Inflammatory macrophage treated with lipopolysaccharide for 4 hours (primary cell): Measurements from ENCODE around the gene SIGLEC7.
A peak's percentile ranks its signal among the peaks of the same experiment; 100 is the strongest.
"Not testable (repeated sequence)": the region's sequence is repeated elsewhere in the genome, so short reads cannot be mapped to it uniquely, and the experiment has no call there.

ENCODE experiments used
- DNase-seq: peaks from one replicate; pipeline ENCODE4 v3.0.0-alpha.2; 2020

SIGLEC7 gene

DNA sequence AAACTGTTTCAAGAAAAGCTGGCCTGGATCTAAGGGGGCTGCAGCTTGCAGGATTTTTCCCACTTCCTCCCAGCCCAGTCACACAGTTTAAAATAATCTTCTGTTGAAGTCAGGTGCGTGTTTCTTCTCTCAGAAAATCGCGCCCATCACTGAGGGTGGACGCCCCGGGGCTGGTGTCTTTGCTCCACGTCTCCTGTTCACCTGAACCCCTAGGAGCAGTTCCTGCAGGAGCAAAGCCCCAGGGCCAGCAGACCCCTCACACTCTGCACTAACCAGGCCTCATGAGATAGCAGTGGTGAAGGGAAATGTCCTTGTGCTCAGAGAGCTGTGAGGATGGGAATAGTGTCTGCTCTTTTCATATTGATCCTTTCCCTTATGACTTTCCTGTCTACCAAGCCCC is 920 bp upstream of the SIGLEC7 start:
- DNase-seq: no peak

DNA sequence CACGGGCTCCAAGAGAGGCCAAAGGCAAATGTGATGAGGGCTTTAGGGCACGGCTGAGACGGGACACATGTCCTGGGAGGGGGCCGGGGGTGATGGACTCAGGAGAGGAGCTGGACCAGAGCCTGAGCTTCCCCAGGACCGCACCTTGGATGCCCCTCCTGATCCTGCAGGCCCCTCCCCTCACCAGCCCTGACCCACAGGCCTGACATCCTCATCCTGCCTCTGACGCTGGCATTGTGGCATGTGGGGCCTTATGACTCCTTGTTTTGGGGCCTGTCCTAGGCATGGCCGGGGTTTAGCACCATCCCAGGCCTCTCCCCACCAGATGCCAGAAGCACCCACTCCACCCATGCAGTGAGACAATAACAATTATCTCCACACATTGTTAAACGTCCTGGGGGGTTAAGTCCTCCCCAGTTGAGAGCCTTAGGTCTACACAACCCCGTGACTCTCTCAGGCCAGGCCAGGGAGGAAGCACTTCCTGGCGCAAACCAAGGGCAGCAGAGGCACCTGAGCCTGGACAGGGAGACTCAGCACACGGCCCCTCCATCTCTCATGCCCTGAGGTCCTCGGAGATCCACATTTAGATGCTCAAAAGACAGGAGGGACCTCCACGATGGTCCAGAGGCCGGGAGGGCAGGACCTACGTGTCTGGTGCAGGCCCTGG is 841 bp downstream of the SIGLEC7 start:
- DNase-seq: not testable (repeated sequence)

DNA sequence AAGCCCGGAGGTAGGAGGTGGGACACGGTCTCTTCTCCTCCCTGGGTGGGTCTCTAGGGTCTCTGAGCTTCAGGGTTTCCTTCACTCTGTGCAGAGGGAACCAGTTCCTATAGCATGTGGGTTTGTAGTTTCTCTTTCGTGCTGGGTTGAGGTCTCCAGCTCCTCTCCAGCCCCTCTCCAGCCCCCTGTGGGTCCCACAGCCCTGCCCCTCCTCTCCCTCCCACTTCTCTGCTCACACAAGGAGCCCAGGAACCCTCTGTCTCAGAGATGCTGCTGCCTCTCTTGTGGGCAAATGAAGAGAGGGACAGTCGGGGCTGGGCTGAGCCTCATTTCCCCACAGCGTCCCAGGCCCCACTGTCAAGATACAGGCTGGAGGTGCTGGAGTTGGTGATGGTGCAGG is 1.4 kb downstream of the SIGLEC7 start:
- DNase-seq: no peak

DNA sequence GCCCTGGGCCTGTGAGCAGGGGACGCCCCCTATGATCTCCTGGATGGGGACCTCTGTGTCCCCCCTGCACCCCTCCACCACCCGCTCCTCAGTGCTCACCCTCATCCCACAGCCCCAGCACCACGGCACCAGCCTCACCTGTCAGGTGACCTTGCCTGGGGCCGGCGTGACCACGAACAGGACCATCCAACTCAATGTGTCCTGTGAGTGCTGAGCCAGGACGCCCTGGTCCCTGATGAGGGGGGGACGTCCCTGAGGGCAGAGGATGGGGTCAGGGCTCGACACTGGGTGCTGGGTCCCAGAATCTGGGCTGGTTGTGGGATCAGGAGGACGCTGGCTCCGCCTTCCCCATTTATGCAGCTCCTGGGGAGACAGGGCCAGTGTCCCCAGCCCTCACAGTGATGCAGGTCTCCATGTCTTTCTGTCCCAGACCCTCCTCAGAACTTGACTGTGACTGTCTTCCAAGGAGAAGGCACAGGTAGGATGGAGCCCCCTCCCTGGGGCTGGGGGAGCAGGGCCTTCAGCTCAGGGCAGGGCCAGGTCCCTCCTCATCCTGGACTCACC is 2.5 kb downstream of the SIGLEC7 start:
- DNase-seq: no peak

DNA sequence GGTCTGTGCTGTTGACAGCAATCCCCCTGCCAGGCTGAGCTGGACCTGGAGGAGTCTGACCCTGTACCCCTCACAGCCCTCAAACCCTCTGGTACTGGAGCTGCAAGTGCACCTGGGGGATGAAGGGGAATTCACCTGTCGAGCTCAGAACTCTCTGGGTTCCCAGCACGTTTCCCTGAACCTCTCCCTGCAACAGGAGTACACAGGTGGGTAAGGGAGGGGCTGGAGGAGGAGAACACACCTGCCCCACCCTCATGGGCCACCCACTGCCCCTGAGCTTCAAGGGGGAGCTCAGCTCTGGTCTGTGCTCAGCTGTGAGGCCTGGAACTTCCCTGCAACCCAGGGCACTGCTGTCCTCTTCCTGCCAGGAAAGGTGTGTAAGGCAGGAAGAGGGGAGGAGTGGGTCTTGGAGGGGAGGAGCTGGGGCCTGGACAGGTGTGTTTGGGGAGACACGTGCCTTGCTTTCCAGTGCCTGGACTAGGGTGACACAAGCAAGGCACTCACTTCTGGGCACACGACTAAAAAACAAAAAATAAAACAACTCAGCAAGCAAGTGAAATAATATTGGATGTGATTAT is 3.9 kb downstream of the SIGLEC7 start:
- DNase-seq: no peak

DNA sequence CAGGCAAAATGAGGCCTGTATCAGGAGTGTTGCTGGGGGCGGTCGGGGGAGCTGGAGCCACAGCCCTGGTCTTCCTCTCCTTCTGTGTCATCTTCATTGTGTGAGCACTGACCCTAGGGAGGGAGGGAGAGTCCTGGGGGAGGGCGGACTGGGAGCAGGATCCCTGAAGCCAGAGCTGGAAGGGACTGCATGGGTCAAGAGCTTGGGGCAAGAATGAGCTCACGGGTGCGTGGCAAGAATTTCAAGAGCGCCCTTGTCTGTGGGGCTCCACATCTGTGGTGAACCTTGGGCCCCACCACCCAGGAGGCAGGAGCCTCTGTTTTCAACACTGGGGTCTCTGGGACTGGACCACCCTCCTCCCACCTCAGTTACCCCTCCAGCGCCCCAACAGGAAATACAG is 4.7 kb downstream of the SIGLEC7 start:
- no peak for DNase-seq

DNA sequence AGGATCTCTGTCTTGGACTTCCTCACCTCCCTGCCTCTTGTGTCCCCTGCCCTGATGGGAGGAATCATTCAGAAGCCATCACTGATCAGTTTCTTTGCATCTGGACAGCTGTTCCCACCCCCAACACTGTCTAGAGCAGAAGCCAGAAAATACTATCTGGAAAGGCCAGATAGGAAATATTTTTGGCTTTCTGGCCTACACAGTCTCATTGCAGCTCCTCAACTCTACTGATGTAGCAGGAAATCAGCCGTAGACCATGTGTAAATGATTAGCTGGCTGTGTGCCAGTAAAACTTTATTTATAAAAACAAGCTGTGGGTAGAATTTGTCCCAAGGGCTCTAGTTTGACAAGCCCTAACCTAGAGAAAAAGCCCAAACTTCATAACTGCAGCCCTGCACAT is 5.6 kb downstream of the SIGLEC7 start:
- no peak for DNase-seq

DNA sequence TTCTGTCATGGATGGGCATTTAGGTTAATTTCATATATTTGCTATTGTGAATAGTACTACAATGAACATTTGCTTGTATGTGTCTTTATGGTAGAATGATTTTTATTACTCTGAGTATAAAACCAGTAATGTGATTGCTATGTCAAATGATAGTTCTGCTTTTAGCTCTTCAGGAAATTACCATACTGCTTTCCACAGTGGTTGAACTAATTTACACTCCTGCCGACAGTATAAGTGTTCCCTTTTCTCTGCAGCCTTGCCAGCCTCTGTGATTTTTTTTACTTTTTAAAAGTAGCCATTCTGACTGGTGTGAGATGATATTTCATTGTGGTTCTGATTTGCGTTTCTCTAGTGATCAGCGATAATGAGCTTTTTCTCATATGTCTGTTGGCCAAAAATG is 6.5 kb downstream of the SIGLEC7 start:
- DNase-seq: peak; percentile 58

DNA sequence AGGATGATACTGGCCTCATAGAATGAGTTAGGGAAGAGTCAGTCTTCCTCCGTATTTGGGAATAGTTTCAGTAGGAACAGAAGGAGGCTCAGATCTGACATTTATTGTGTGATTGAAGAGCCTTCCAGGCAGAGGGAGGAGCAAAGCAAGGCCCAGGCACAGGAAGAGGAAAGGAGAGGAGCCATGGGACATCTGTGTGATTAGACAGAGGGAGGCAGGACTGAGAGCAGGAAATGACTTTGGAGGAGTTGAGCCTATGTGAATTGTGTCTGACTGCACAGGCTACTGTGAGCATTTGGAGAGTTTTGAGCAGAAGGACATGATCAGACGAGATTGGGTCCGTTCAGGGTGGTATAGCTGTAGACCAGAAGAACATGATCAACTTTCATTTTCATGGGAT is 8.5 kb downstream of the SIGLEC7 start:
- no peak for DNase-seq

DNA sequence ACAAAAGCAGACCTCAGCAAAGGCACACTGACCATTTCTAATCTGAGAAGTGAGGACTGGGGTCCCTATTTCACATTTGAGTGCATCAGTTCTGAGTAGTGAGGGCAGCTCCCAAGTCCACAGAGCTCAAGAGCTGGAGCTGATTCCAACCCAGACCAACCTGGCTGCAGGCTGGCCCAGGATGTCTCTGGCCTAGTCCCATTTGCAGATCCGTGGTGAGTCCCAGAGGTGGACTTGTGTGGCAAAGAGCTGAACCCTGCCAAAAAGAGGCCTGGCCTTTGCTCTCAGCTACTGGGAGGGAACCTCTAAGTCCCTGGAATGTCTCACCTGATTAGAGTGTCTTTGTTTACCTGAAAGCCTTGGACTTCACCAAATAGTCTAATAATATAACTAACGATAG is 14.6 kb downstream of the SIGLEC7 start:
- no peak for DNase-seq

DNA sequence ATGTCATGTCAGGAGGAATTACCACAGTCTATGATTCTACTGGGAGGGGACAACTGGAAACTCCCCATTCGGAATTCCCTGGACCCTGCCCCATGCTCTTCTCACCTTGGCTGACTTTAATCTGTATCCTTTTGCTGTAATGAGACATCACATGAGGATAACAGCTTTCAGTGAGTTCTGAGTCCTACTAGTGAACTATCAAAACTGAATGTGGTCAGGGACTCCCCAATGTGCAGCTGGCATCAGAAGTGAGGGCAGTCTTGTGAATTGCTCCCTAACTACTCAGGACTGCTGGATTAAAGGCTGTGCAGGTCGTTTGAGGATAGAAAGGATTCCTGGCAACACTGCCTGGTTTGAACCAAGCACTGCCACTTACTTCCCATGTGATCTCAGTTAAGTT is 15.2 kb downstream of the SIGLEC7 start:
- DNase-seq: no peak

DNA sequence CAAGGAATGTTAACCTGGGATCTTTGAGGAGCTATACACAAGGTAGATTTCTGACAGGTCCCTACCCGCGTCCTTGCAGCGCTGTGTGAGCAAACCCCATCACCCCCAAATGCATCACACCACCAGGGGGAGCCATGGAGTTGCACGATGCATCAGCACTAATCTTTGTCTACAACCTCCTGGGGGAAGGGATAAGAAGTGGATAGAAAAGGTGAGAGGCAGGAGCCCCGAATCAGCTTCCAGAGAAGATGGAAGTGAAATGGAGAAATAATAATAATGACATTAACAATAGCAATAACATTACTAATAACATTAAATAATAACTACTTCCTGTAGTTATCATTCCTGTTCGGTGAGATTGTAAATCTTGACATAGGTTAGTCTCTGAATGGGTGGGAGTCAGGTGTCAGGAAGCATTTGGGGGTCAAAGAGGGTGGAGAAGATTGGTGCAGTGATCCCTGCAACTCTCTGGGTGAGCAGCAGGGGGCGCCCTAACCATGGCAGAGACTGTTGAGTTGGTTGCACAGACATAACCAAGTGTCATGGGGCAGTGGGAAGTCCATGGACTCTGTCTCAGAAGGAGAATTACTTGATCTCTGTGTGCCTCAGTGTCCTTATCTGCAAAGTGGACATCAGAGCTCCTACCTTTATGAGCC is 16.5 kb downstream of the SIGLEC7 start:
- peak; percentile 69 for DNase-seq

DNA sequence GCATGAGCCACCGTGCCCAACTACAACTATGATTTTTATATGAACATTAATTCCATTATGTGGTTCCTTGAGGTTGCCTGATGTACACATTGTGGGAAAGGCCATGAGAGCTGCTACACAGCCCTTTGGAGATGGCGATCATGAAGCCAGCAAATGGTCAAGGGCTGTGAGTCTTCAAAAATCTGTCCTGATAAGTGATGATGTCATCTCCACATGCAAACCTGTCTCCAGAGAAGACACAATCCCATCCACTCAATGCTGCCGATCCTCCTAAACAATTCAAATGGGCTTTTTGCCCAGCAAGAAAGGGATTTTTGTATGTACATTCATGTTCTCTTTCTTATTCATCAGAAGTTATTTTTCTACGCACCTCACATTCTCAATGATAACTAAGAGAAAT is 17.6 kb downstream of the SIGLEC7 start:
- no peak for DNase-seq

DNA sequence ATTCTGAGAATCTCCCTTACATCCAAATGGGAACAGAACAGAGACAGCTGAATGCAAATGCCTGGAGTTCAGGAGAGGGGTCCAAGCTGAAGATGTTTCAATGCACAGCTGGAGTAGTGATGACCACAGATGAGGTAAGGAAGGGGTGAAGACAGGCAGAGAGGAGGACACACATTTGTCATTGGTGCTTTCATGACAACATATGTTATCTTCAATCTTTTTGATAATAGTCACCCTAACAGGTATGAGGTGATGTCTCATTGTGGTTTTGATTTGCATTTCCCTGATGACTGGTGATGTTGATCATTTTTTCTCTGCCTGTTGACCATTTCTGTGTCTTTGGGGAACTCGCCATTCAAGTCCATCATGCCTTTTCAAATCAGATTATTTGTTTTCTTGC is 19.2 kb downstream of the SIGLEC7 start:
- DNase-seq: no peak

DNA sequence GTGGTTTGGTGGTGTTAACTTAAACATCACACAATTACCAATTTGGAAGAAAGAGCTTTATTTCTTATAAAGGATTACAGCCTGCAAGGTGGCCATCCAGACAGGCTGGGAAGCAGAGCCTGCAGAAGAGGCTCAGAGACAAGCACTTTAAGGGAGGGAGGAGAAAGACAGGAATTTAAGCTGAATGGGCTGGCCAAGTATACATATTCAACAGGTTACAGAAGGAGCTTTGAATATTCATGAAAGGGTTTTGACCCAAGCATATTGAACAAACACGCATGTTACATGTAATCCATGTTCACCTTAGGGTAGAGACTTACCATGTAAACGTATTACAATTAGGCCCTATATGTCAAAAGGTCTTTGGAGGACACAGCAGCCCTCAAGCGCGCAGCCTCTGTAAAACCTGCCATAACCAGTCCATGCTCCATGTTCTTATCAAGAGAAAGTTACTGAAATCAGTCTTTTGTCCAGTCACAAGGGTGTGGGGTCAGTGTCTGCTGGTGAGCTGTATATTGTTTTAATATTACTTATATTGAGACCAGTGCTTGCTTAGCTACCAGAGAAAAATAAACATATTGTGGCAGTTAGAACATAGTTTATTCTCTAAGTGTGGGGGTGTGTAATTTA is 19.9 kb downstream of the SIGLEC7 start:
- DNase-seq: no peak

DNA sequence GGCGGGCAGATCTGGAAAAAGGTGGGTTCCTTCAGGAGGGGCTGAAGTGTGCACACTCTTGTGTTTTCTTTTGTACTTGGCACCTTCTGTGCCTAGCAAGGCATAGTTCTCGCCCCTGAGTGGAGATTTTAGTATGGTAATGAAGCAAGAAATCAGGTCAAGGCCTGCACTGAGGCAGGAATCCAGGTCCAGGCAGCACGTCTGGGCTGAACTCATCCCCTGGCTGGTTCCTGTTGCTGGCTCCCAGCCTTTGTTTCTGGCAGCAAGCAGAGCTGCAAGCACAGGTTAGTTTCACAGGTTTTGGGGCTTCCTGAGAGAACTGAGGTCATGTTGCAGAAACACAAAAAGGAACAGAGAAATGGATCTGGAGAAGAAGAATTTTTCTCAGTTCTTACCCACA is 21.2 kb downstream of the SIGLEC7 start:
- DNase-seq: no peak

DNA sequence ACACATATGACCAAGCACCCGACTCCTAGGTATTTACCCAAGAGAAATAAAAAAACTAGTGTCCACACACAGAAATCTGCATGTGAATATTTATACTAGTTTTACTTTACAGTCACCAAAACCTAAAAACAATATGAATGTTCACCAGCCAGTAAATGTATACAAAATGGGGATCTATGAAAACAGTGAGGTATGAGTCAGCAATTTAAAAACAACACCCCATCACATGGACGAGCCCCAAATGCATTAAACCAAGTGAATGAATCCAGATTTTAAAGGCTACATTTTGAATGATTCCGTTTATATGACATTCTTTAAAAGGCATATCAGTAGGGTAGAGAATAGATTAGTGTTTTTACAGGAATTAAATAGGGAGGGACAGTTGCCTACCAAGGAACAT is 22.1 kb downstream of the SIGLEC7 start:
- DNase-seq: no peak

DNA sequence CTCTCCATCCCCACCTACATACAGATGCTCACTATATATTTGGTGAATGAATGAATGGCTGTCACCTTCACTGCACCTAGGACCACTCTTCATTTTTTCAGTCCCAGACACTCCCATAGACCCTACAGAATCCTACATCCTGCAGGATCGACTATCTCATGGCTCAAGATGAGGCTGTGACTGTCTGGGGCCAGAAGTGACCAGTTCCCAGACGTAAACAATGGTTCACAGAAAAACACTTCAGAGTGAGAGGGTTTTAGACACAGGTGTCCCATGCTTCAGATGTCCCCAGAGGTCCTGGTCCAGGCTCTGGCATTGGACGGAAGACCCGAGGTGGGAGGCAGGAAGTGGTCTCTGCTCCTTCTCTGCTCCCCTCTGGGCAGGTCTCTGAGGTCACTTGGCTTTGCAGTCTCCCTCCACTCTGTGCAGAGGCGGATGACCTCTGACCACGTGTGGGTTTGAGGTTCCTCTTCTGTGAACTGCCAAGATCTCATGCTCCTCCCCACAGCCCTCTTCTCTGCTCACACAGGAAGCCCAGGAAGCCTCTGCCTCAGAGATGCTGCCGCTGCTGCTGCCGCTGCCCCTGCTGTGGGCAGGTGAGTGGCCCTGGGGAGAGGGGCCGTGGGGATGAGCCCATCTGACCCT is 24.9 kb downstream of the SIGLEC7 start:
- DNase-seq: peak; percentile 86

DNA sequence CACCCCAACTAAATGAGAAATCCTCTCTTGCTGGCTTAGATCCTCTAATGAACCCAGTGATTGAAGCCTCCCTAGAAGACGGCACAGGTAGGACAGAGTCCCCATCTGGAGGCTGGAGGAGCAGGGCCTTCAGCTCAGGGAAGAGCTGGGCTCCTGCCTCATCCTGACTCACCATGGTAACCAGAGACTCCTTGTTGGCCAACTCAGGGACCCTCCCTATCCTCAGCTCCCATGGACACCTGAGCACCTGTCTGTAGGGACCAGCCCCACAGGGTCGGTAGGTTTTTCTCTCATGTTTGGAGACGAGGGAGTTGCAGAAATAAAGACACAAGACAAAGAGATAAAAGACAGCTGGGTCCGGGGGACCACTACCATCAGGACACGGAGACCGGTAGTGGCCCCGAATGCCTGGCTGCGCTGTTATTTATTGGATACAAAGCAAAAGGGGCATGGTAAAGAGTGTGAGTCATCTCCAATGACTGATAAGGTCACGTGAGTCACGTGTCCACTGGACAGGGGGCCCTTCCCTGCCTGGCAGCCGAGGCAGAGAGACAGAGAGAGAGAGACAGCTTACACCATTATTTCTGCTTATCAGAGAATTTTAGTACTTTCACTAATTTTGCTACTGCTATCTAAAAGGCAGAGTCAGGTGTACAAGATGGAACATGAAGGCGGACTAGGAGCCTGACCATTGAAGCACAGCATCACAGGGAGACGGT is 26.6 kb downstream of the SIGLEC7 start:
- DNase-seq: no peak

DNA sequence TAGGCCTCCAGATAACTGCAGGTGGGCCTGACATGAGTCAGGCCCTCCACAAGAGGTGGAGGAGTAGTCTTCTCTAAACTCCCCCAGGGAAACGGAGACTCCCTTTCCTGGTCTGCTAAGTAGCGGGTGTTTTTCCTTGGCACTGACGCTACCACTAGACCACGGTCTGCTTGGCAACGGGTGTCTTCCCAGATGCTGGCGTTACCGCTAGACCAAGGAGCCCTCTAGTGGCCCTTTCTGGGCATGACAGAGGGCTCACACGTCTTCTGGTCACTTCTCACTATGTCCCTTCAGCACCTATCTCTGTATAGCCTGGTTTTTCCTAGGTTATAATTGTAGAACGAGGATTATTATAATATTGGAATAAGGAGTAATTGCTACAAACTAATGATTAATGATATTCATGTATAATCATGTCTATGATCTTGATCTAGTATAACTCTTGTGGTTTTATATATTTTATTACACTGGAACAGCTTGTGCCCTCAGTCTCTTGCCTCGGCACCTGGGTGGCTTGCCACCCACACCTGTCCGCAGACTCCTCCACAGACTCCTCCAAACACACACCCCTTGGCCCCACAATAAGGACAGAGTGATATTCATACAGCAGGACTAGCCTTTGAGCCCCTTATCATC is 27.3 kb downstream of the SIGLEC7 start:
- peak; percentile 74 for DNase-seq

DNA sequence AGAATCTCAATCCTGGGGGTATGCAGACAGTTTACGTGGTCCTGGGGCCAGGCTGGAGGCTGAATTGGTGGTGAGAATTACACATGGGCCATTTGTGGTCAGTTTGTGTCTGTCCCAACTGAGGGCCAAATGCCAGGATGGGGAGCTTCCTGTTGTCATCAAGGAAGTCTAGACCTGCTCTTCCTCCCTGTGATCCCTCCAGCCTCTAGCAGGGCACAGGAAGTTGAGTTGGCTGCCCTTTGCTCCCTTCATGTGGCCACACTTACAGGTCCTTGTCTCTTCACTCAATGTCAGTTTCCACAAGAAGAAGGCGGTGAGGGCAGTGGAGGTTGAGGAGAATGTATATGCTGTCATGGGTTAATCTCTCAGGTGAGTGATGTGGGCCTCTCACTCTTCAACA is 30.1 kb downstream of the SIGLEC7 start:
- no peak for DNase-seq

DNA sequence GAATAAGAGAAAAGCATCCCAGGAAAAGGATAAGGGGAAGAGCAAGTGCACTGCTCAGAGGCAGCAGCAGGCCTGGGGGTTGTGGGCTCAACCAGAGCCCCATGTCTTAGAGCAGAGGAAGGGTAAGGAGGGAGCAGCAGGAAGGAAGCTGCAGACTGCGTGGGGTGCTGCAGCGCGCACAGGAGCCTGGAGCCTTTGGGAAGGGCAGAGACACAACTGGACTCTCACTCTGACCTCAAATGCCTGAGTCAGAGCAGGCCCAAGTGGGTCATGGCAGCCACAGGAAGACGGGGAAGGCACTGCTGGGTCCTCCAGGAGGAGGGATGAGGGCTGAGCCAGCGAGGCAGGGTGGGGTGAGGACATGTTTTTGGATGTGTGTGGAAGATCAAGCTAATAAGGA is 31.6 kb downstream of the SIGLEC7 start:
- DNase-seq: peak; percentile 11
